PC-9 (cell line): ENCODE measurements around the gene ADORA1. TPM values are rescaled to one million over a fixed set of nuclear protein-coding genes. Genes with fewer than 3 reads are reported as not detected.
A peak's percentile ranks its signal among the peaks of the same experiment; 100 is the strongest.

Experiments used
- Bru-seq: library from RNA; stranded (reverse); fragments of 400-500 nt; gene quantifications from one replicate; lab custom pipeline; 2021; lab: Mats Ljungman, UMichigan
- BruChase-seq, 2 experiments: library from RNA; stranded (reverse); fragments of 400-500 nt; gene quantifications; one replicate each; lab custom pipeline; 2021; lab: Mats Ljungman, UMichigan
- BruUV-seq: library from RNA; stranded (reverse); fragments of 400-500 nt; replicated peaks from 2 replicates; lab custom pipeline; 2021; lab: Mats Ljungman, UMichigan
- CTCF ChIA-PET: fragments of 300-600 bp; sonication (Branson Sonifier 250); formaldehyde crosslinking; loops from one replicate; lab custom pipeline; 2022; ENCODE audit warnings: antibody characterized with exemption; lab: Charles Lee
- POLR2A ChIA-PET: fragments of 300-600 bp; sonication (Branson Sonifier 250); formaldehyde crosslinking; loops from one replicate; lab custom pipeline; 2022; ENCODE audit warnings: antibody characterized with exemption; ENCODE audit not compliant: unreplicated experiment; lab: Charles Lee
- DNase-seq, 2 experiments: peaks; one replicate each; pipeline versions ENCODE4 v3.0.0 to v3.0.0-alpha.2; 2015 to 2022; ENCODE audit warnings: mixed read lengths in 1 of 2
- H2AFZ ChIP-seq: fragments of 200-600 bp; sonication (generic); 2 replicates; pipeline ENCODE4 v1.8.1; 2017; ENCODE audit warnings: antibody characterized with exemption
- H3F3A ChIP-seq: fragments of 200-600 bp; sonication (generic); 2 replicates; pipeline ENCODE4 v1.8.1; 2017; ENCODE audit warnings: antibody characterized with exemption, mild to moderate bottlenecking, low read depth; ENCODE audit not compliant: insufficient read depth
- H3K27ac ChIP-seq: fragments of 200-600 bp; sonication (generic); 2 replicates; pipeline ENCODE4 v1.6.1; 2016; ENCODE audit warnings: mixed run types
- H3K27me3 ChIP-seq: fragments of 200-600 bp; sonication (generic); 2 replicates; pipeline ENCODE4 v1.6.1; 2016; ENCODE audit warnings: low read depth, mixed run types; ENCODE audit not compliant: insufficient read depth
- H3K36me3 ChIP-seq: fragments of 200-600 bp; sonication (generic); 2 replicates; pipeline ENCODE4 v1.6.1; 2016; ENCODE audit warnings: low read depth, mixed run types
- H3K4me1 ChIP-seq: fragments of 200-600 bp; sonication (generic); replicated peaks from 2 replicates; pipeline ENCODE4 v1.6.1; 2016; ENCODE audit warnings: mixed run types; ENCODE audit not compliant: insufficient read depth
- H3K4me2 ChIP-seq: fragments of 200-600 bp; sonication (generic); 2 replicates; pipeline ENCODE4 v1.6.1; 2017; ENCODE audit warnings: mixed run types
- H3K4me3 ChIP-seq: fragments of 200-600 bp; sonication (generic); 2 replicates; pipeline ENCODE4 v1.6.1; 2016; ENCODE audit warnings: mixed run types
- H3K79me2 ChIP-seq: fragments of 200-600 bp; sonication (generic); 2 replicates; pipeline ENCODE4 v1.6.1; 2017; ENCODE audit warnings: low read depth, mixed run types
- H3K9me2 ChIP-seq: fragments of 200-600 bp; sonication (generic); 2 replicates; pipeline ENCODE4 v1.8.1; 2017; ENCODE audit warnings: mild to moderate bottlenecking; ENCODE audit not compliant: insufficient read depth
- H3K9me3 ChIP-seq: fragments of 200-600 bp; sonication (generic); 2 replicates; pipeline ENCODE4 v1.8.1; 2016; ENCODE audit warnings: low read depth; ENCODE audit not compliant: insufficient read depth
- H4K20me1 ChIP-seq: fragments of 200-600 bp; sonication (generic); 2 replicates; pipeline ENCODE4 v1.8.1; 2017; ENCODE audit not compliant: insufficient read depth
- CTCF ChIP-seq: fragments of 200-600 bp; sonication (generic); conservative IDR thresholded peaks from 2 replicates; pipeline ENCODE4 v1.6.1; 2017; ENCODE audit warnings: mixed run types, antibody characterized with exemption, mild to moderate bottlenecking, moderate library complexity
- EZH2 ChIP-seq: fragments of 200-600 bp; sonication (generic); IDR thresholded peaks from 2 replicates; pipeline ENCODE4 v1.8.0; 2017; ENCODE audit warnings: antibody characterized with exemption, low read depth
- intact Hi-C: fragments of 100-400 bp; cut with micrococcal nuclease; formaldehyde crosslinking; loops from one replicate; pipeline ENCODE4 v1.10.0; 2022; ENCODE audit not compliant: unreplicated experiment
- long read RNA-seq: library from polyadenylated mRNA; stranded (forward); transcript quantifications from one replicate; pipeline ENCODE4 v2.0.0, GENCODE V29; 2022
- total RNA-seq: library from RNA; stranded (reverse); gene quantifications from 2 replicates; pipeline ENCODE4 v1.2.3, GENCODE V29; 2021

ADORA1 gene
- 5.9 and 8.3 TPM in 2 replicates for total RNA-seq
- Bru-seq, nascent RNA, result percentile 34 among the genes with signal in this experiment
- BruChase-seq, experiment 1, labeled RNA remaining after a 2-hour chase, result percentile 26 among the genes with signal in this experiment
- BruChase-seq, experiment 2, labeled RNA remaining after a 6-hour chase, result percentile 20 among the genes with signal in this experiment
- long read RNA-seq, partial matches to known transcripts, result 1 of 5 reads
- long read RNA-seq, other reads (novel, unspliced or antisense), result 2 of 5 reads

DNA sequence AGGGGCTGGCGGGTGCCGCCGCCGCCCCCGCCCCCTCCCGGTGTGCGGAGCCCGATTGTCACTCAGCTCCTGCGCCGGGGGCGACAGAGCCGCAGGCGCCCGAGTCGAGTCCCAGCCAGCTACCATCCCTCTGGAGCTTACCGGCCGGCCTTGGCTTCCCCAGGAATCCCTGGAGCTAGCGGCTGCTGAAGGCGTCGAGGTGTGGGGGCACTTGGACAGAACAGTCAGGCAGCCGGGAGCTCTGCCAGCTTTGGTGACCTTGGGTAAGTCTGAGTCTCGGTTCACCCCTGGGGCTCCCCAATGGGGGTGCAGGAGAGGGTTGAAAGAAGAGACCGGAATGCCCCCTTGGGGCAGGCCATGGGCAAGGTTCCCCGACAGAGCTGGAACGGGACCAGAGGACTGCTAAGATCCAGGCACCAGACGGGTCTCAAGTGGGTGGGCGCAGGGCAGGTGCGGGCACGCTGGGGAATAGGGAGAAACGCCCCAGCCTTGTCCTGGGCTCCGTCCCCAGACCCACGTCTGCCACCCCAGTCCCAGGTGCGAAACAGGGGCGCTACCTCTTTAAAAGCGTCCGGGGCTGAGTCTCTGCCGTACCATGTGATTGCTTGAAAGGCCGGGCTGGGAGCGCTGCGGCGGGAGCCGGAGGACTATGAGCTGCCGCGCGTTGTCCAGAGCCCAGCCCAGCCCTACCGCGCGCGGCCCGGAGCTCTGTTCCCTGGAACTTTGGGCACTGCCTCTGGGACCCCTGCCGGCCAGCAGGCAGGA lies at the start of gene ADORA1:
Gene ADORA1 (plus strand): TSS at position 61 of the 765 bp plus-strand sequence. CDS start 1,116 bp downstream, outside the sequence.
- Histone ChIP-seq H3F3A (peaks cover 30% of the 10 kb centered on the region), H3K9me2 (no peaks in the 10 kb centered on the region), H3K27ac (no peak within 1 kb of the TSS), H3K36me3 (no peaks in the 10 kb centered on the region), H4K20me1 (no peaks in the 10 kb centered on the region), H3K79me2 (no peaks in the 10 kb centered on the region; the same call in 1 of the 2 replicates), H2AFZ (peak within 1 kb of the TSS; percentile 89), H3K4me3 (peak within 1 kb of the TSS; percentile 80), H3K4me1 (peaks cover 54% of the 10 kb centered on the region), H3K4me2 (peak within 1 kb of the TSS; percentile 100), H3K27me3 (no peaks in the 10 kb centered on the region), H3K9me3 (no peaks in the 10 kb centered on the region)
- BruUV-seq, result no TSS peak
- POLR2A ChIA-PET, result interaction anchor here (0.6 kb wide), 1 partner anchor 23 kb away, joined by 5 read pairs; no protein-coding TSS in a partner anchor
- TF ChIP-seq EZH2 (no peak), CTCF (no peak)
- DNase-seq, result peak; percentile 52 to 66
- CTCF ChIA-PET, result interaction anchor here (0.5 to 1.7 kb wide), 6 partner anchors 10 to 231 kb away, joined by 3 to 14 read pairs (median 4); no protein-coding TSS in a partner anchor
- intact Hi-C loops, result loop anchor here (1.0 to 2.0 kb wide), 2 partner anchors 26 to 45 kb away; no protein-coding TSS in a partner anchor

DNA sequence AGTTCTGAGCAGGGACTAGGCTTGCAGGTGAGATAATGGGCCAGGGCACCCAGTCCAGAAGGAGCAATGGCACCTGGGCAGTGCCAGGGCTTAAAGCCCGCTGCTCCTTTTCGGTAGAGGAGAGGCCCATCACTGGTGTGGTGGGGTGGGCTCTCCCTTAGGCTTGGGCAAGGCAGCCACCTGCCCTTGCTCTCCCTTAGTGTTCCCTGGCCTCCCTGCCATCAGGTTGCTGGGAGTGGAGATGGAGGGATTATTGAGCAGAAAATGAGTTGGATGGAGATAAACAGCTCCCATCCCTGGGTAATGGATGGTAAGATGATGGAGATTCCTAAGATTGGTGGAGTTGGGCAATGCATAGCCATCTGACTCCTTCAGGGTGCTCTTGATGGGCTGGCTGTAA lies 49.6 kb upstream of the ADORA1 start:
- TF ChIP-seq EZH2 (no peak), CTCF (no peak)

DNA sequence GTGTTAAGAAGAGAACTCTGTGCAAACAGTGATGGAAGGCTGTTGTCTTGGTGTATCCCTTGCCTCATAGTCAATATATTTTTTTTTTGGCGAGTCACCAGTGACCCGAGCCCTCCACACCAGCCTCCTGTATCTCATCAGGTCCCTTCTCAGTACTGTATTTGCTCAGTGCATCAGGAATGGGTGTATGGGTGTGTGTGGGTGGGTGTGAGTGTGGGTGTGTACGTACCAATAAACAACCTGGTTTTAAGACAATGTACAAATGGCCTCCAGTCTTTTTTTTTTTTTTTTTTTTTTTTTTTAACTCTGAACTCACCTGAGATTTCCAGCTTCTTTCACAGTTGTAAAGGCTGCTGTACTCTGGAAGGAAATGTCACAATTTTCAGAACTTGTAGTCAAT lies 49.0 kb upstream of the ADORA1 start:
- Histone ChIP-seq H3F3A (no peaks in the 10 kb centered on the region), H4K20me1 (no peaks in the 10 kb centered on the region), H3K9me3 (no peaks in the 10 kb centered on the region), H3K27ac (no peak overlapping the region), H3K9me2 (no peaks in the 10 kb centered on the region), H3K4me3 (no peak overlapping the region), H3K4me2 (no peak overlapping the region), H2AFZ (no peak overlapping the region), H3K79me2 (no peaks in the 10 kb centered on the region), H3K4me1 (no peaks in the 10 kb centered on the region), H3K27me3 (0 out of 2 replicates have a peak, but pooled peaks cover 10% of the 10 kb centered on the region), H3K36me3 (no peaks in the 10 kb centered on the region)
- no peak for DNase-seq
- ChIA-PET POLR2A (no interaction called here), CTCF (no interaction called here)
- no TSS peak for BruUV-seq
- intact Hi-C loops, result no loop called here
- TF ChIP-seq CTCF (no peak), EZH2 (no peak)

More for the DNA sequence above, 49.6 kb upstream of the ADORA1 start:
- CTCF ChIA-PET, result interaction anchor here (0.6 kb wide), 1 partner anchor 389 kb away, joined by 3 read pairs; no protein-coding TSS in a partner anchor
- H3K4me2 ChIP-seq, result no peak overlapping the region
- peaks cover 14% of the 10 kb centered on the region; the same call in 1 of the 2 replicates for H3K27me3 ChIP-seq
- H3K27ac ChIP-seq, result no peak overlapping the region
- no peaks in the 10 kb centered on the region for H3K9me2 ChIP-seq
- POLR2A ChIA-PET, result no interaction called here
- intact Hi-C loops, result no loop called here
- BruUV-seq, result no TSS peak
- H4K20me1 ChIP-seq, result no peaks in the 10 kb centered on the region
- H3K79me2 ChIP-seq, result no peaks in the 10 kb centered on the region
- no peaks in the 10 kb centered on the region for H3K36me3 ChIP-seq
- no peaks in the 10 kb centered on the region for H3K9me3 ChIP-seq
- H2AFZ ChIP-seq, result no peak overlapping the region
- H3K4me3 ChIP-seq, result no peak overlapping the region
- no peaks in the 10 kb centered on the region for H3F3A ChIP-seq
- H3K4me1 ChIP-seq, result no peaks in the 10 kb centered on the region
- DNase-seq, result no peak
